H9 (cell line): Measurements from ENCODE around the gene PEX10. TPM values are rescaled to one million over a fixed set of nuclear protein-coding genes. Genes with fewer than 3 reads are reported as not detected.

Source experiments
- DNase-seq: peaks from one replicate; pipeline ENCODE4 v3.0.0-alpha.2; 2017
- H2AFZ ChIP-seq: one replicate; pipeline ENCODE4 v1.6.1; 2013; ENCODE audit warnings: mild to moderate bottlenecking, low read length, control low read depth, moderate library complexity
- H2AK5ac ChIP-seq: 2 replicates; pipeline ENCODE4 v1.6.1; 2013; ENCODE audit warnings: low read length, control low read depth, mixed read lengths; ENCODE audit not compliant: insufficient read length
- H2BK120ac ChIP-seq: one replicate; pipeline ENCODE4 v1.6.1; 2013; ENCODE audit warnings: low read depth, mild to moderate bottlenecking, low read length, control low read depth, inconsistent platforms; ENCODE audit not compliant: poor library complexity, severe bottlenecking
- H2BK12ac ChIP-seq: 2 replicates; pipeline ENCODE4 v1.6.1; 2013; ENCODE audit warnings: low read length, control low read depth, mixed read lengths, low read depth; ENCODE audit not compliant: insufficient read length
- H2BK15ac ChIP-seq: 2 replicates; pipeline ENCODE4 v1.6.1; 2013; ENCODE audit warnings: low read depth, low read length, control low read depth
- H2BK20ac ChIP-seq: one replicate; pipeline ENCODE4 v1.6.1; 2013; ENCODE audit warnings: low read depth, mild to moderate bottlenecking, low read length, control low read depth, inconsistent platforms; ENCODE audit not compliant: poor library complexity, severe bottlenecking
- H2BK5ac ChIP-seq: 2 replicates; pipeline ENCODE4 v1.6.1; 2013; ENCODE audit warnings: low read length, control low read depth, mixed read lengths; ENCODE audit not compliant: insufficient read length
- H3K14ac ChIP-seq: 2 replicates; pipeline ENCODE4 v1.6.1; 2013; ENCODE audit warnings: low read length, control low read depth; ENCODE audit not compliant: insufficient read depth
- H3K18ac ChIP-seq: 2 replicates; pipeline ENCODE4 v1.6.1; 2013; ENCODE audit warnings: low read depth, mild to moderate bottlenecking, mixed read lengths, low read length, control low read depth; ENCODE audit not compliant: insufficient read length
- H3K23ac ChIP-seq: 2 replicates; pipeline ENCODE4 v1.6.1; 2013; ENCODE audit warnings: low read length, control low read depth, mixed read lengths, low read depth; ENCODE audit not compliant: insufficient read length
- H3K23me2 ChIP-seq: 2 replicates; pipeline ENCODE4 v1.6.1; 2013; ENCODE audit warnings: low read depth, mild to moderate bottlenecking, mixed read lengths, low read length, control low read depth; ENCODE audit not compliant: insufficient read length, poor library complexity, severe bottlenecking
- H3K27ac ChIP-seq: 2 replicates; pipeline ENCODE4 v1.5.1; 2013; ENCODE audit warnings: low read length, control low read depth, mixed read lengths, low read depth; ENCODE audit not compliant: insufficient read length
- H3K27me3 ChIP-seq: 2 replicates; pipeline ENCODE4 v1.6.1; 2013; ENCODE audit warnings: low read length, control low read depth, inconsistent platforms; ENCODE audit not compliant: insufficient read depth
- H3K4ac ChIP-seq: 2 replicates; pipeline ENCODE4 v1.6.1; 2013; ENCODE audit warnings: low read depth, mild to moderate bottlenecking, control low read depth, inconsistent platforms, low read length, moderate library complexity
- H3K4me1 ChIP-seq: 2 replicates; pipeline ENCODE4 v1.6.1; 2013; ENCODE audit warnings: low read length, control low read depth, inconsistent platforms; ENCODE audit not compliant: insufficient read depth
- H3K4me2 ChIP-seq: 2 replicates; pipeline ENCODE4 v1.6.1; 2013; ENCODE audit warnings: low read length, control low read depth, mixed read lengths; ENCODE audit not compliant: insufficient read length, insufficient read depth
- H3K56ac ChIP-seq: 2 replicates; pipeline ENCODE4 v1.6.1; 2013; ENCODE audit warnings: low read depth, mild to moderate bottlenecking, mixed read lengths, low read length, control low read depth; ENCODE audit not compliant: insufficient read length
- H3K79me1 ChIP-seq: 2 replicates; pipeline ENCODE4 v1.6.1; 2013; ENCODE audit warnings: low read depth, mild to moderate bottlenecking, moderate library complexity, low read length, control low read depth, inconsistent platforms; ENCODE audit not compliant: insufficient read depth, poor library complexity, severe bottlenecking
- H3K79me2 ChIP-seq: 2 replicates; pipeline ENCODE4 v1.6.1; 2013; ENCODE audit warnings: low read length, control low read depth, inconsistent platforms; ENCODE audit not compliant: insufficient read depth
- H3K9ac ChIP-seq: 2 replicates; pipeline ENCODE4 v1.6.1; 2013; ENCODE audit warnings: low read length, control low read depth, mixed read lengths; ENCODE audit not compliant: insufficient read length; ENCODE audit errors: extremely low read depth
- H3K9me3 ChIP-seq: one replicate; pipeline ENCODE4 v1.6.1; 2013; ENCODE audit warnings: low read depth, low read length, inconsistent platforms; ENCODE audit not compliant: control insufficient read depth
- H3T11ph ChIP-seq: one replicate; pipeline ENCODE4 v1.6.1; 2013; ENCODE audit warnings: mild to moderate bottlenecking, low read length, control low read depth, inconsistent platforms
- H4K20me1 ChIP-seq: one replicate; pipeline ENCODE4 v1.6.1; 2013; ENCODE audit not compliant: control insufficient read depth, insufficient read length, insufficient read depth
- H4K5ac ChIP-seq: 2 replicates; pipeline ENCODE4 v1.6.1; 2013; ENCODE audit warnings: low read depth, mild to moderate bottlenecking, mixed read lengths, low read length, control low read depth; ENCODE audit not compliant: insufficient read length
- H4K8ac ChIP-seq: replicated peaks from 2 replicates; pipeline ENCODE4 v1.6.1; 2013; ENCODE audit warnings: low read length, control low read depth, mixed read lengths, low read depth; ENCODE audit not compliant: insufficient read length
- H4K91ac ChIP-seq: 2 replicates; pipeline ENCODE4 v1.6.1; 2013; ENCODE audit warnings: low read depth, mild to moderate bottlenecking, moderate library complexity, mixed read lengths, low read length, control low read depth; ENCODE audit not compliant: insufficient read length
- H3K27ac Mint-ChIP-seq, 3 experiments: 2 replicates in 2 of 3; 3 replicates in 1 of 3; pipeline ENCODE4 v1.8.0; 2020 to 2021; ENCODE audit warnings: mixed read lengths in 3 of 3, mild to moderate bottlenecking in 1 of 3, moderate library complexity in 1 of 3
- H3K27me3 Mint-ChIP-seq: 2 replicates; pipeline ENCODE4 v1.8.0; 2021; ENCODE audit warnings: low read depth, mild to moderate bottlenecking, moderate library complexity, mixed read lengths
- H3K36me3 Mint-ChIP-seq, 3 experiments: 2 replicates in 2 of 3; 3 replicates in 1 of 3; pipeline ENCODE4 v1.8.0; 2020 to 2021; ENCODE audit warnings: low read depth in 3 of 3, mixed read lengths in 3 of 3; ENCODE audit not compliant: insufficient read depth in 1 of 3
- H3K4me1 Mint-ChIP-seq, 2 experiments: 2 replicates each; pipeline ENCODE4 v1.8.0; 2020; ENCODE audit warnings: mixed read lengths in 2 of 2
- H3K4me3 Mint-ChIP-seq, 2 experiments: 2 replicates in 1 of 2; 3 replicates in 1 of 2; pipeline ENCODE4 v1.8.0; 2020 to 2021; ENCODE audit warnings: mild to moderate bottlenecking in 2 of 2, mixed read lengths in 2 of 2, moderate library complexity in 1 of 2
- H3K9me3 Mint-ChIP-seq, 2 experiments: 2 replicates in 1 of 2; 3 replicates in 1 of 2; pipeline ENCODE4 v1.8.0; 2020; ENCODE audit warnings: mild to moderate bottlenecking in 2 of 2, mixed read lengths in 2 of 2, moderate library complexity in 1 of 2
- CTCF ChIP-seq: fragments of 200-600 bp; sonication (generic); conservative IDR thresholded peaks from 3 replicates; pipeline ENCODE4 v1.8.0; 2021; ENCODE audit warnings: antibody characterized with exemption, mild to moderate bottlenecking
- WGBS: extraction: QIAGEN DNeasy Blood & Tissue Kit; methylation state at CpG from one replicate; pipeline ENCODE4 v1.1.7; 2013; ENCODE audit warnings: missing lambda C conversion rate, low lambda C conversion rate, mixed read lengths; ENCODE audit not compliant: insufficient read length; ENCODE audit errors: extremely low coverage; 5-methylcytosine and 5-hydroxymethylcytosine counted together
- total RNA-seq: library from RNA; stranded (reverse); gene quantifications from 2 replicates; pipeline ENCODE4 v1.2.1, GENCODE V29; 2021

PEX10 gene
- total RNA-seq, 1 experiment from 2014 or later, result 34.4 TPM

GRCh38 chr1:2454227-2454626, 41.9 kb upstream of the PEX10 start:
- H3K27me3 Mint-ChIP-seq, result no peaks in the 10 kb centered on the region
- no peaks in the 10 kb centered on the region for H3K36me3 Mint-ChIP-seq
- no peaks in the 10 kb centered on the region for H3K9me3 Mint-ChIP-seq
- no peak overlapping the region for H2BK15ac ChIP-seq
- H3K79me1 ChIP-seq, result no peaks in the 10 kb centered on the region
- no peak overlapping the region for H2AK5ac ChIP-seq
- no peak overlapping the region for H4K91ac ChIP-seq
- no peak overlapping the region for H2BK5ac ChIP-seq
- H3K4me1 Mint-ChIP-seq, result peaks cover 0 to 4% of the 10 kb centered on the region in 2 experiments; a peak in 2 of 4 replicates
- no peak overlapping the region for H3K14ac ChIP-seq
- H2BK20ac ChIP-seq, result no peak overlapping the region
- no peaks in the 10 kb centered on the region for H3K79me2 ChIP-seq
- no peak for DNase-seq
- H4K5ac ChIP-seq, result no peak overlapping the region
- no peak overlapping the region for H3K27ac Mint-ChIP-seq
- H3K27me3 ChIP-seq, result no peaks in the 10 kb centered on the region
- no peak overlapping the region for H3K56ac ChIP-seq
- no peak overlapping the region for H2AFZ ChIP-seq
- no peak overlapping the region for H2BK12ac ChIP-seq
- no peak overlapping the region for H3K9ac ChIP-seq
- H3T11ph ChIP-seq, result no peak overlapping the region
- no peaks in the 10 kb centered on the region for H3K23me2 ChIP-seq
- H3K18ac ChIP-seq, result no peak overlapping the region
- no peaks in the 10 kb centered on the region for H4K20me1 ChIP-seq
- TF ChIP-seq CTCF, result no peak
- no peaks in the 10 kb centered on the region for H3K9me3 ChIP-seq
- WGBS, result no CpG with 5 or more reads among the region's 10 CpGs
- H3K27ac ChIP-seq, result no peak overlapping the region
- no peak overlapping the region for H3K4ac ChIP-seq
- H3K23ac ChIP-seq, result no peak overlapping the region
- no peak overlapping the region for H3K4me2 ChIP-seq
- H3K4me1 ChIP-seq, result no peaks in the 10 kb centered on the region
- H2BK120ac ChIP-seq, result no peak overlapping the region
- H3K4me3 Mint-ChIP-seq, result no peak overlapping the region
- H4K8ac ChIP-seq, result no peak overlapping the region
